Right lobe of liver (tissue), 6 donors: ENCODE data around the gene FHIT. TPM values are rescaled to one million over a fixed set of nuclear protein-coding genes. Genes with fewer than 3 reads are reported as not detected.

Experiments
- ATAC-seq, 4 donors: fragments of 200-7000 bp; cut with Tn5 transposase; one replicate each; pipeline ENCODE4 v1.9.1; 2020; ENCODE audit warnings: mild to moderate bottlenecking in 4 of 4, moderate library complexity in 4 of 4
- DNase-seq, 3 donors: peaks; one replicate each; pipeline ENCODE4 v3.0.0-alpha.2; 2020
- H3K27ac ChIP-seq, 3 donors: fragments of 200-600 bp; one replicate each; pipeline ENCODE4 v1.8.0; 2022
- H3K27me3 ChIP-seq, 2 donors: fragments of 200-600 bp; one replicate each; pipeline ENCODE4 v1.8.0; 2022
- H3K36me3 ChIP-seq, 4 donors: fragments of 200-600 bp; sonication (generic) in 1 of 4; one replicate each; pipeline versions ENCODE4 v1.5.1 to v1.8.0; 2017 to 2022; ENCODE audit warnings: control low read depth in 1 of 4
- H3K4me1 ChIP-seq, 4 donors: fragments of 200-600 bp; sonication (generic) in 1 of 4; one replicate each; pipeline versions ENCODE4 v1.5.1 to v1.8.0; 2017 to 2022; ENCODE audit warnings: control low read depth in 1 of 4
- H3K4me3 ChIP-seq, 3 donors: fragments of 200-600 bp; one replicate each; pipeline ENCODE4 v1.8.0; 2022
- H3K9me3 ChIP-seq, 4 donors: fragments of 200-600 bp; sonication (generic) in 1 of 4; one replicate each; pipeline versions ENCODE4 v1.5.1 to v1.8.0; 2017 to 2022; ENCODE audit warnings: control low read depth in 1 of 4
- CTCF ChIP-seq, 4 donors: fragments of 200-600 bp in 3 of 4; fragments of 450-650 bp in 1 of 4; IDR thresholded peaks; one replicate each; pipeline versions ENCODE4 v1.5.1 to v1.8.0; 2016 to 2022; ENCODE audit warnings: antibody characterized with exemption in 4 of 4, mild to moderate bottlenecking in 2 of 4
- POLR2A ChIP-seq: fragments of 450-650 bp; IDR thresholded peaks from one replicate; pipeline ENCODE4 v1.6.1; 2017; ENCODE audit warnings: antibody characterized with exemption, mild to moderate bottlenecking
- WGBS: methylation state at CpG from one replicate; pipeline ENCODE4 v1.1.6; 2018; ENCODE audit warnings: low coverage, low lambda C conversion rate; ENCODE audit not compliant: insufficient coverage; ENCODE audit errors: missing lambda C conversion rate; 5-methylcytosine and 5-hydroxymethylcytosine counted together
- intact Hi-C, 2 donors: fragments of 100-400 bp; cut with DNase I; formaldehyde crosslinking; loops; one replicate each; pipeline versions ENCODE4 v1.11.2 to v1.14.1; 2022
- total RNA-seq, 6 experiments: library from RNA; depleted of rRNA in 2 of 6; stranded (reverse); fragments of >200 nt in 2 of 6; fragmentation: NEBNext Ultra II Directional in 3 of 6; extraction: Animal tissue kit (Norgen Biotek cat#: 25700) in 3 of 6; gene quantifications; one replicate each; pipeline versions ENCODE4 v1.1.0 to v1.2.4, GENCODE V29; 2016 to 2023
- donor health status: DM: no; HTN: yes; CAD: no.
- donor health status: DM: no; HTN: no; CAD: no.
- donor health status: DM: no; HTN: no; CAD: no.
- donor health status: DM: no; HTN: yes; CAD: no.
- donor health status: DM: no; HTN: yes; CAD: no.

The FHIT gene
- total RNA-seq, 6 experiments from 2014 or later = 6.6 to 11.2 (median 8.0) TPM

GRCh38 chr3:61186030-61186429 is 65.2 kb downstream of the FHIT start:
- TF ChIP-seq POLR2A (no peak), CTCF (IDR thresholded peaks at IDR 0.05) (no peak)
- Histone ChIP-seq H3K4me1 (no peaks in the 10 kb centered on the region), H3K27me3 (no peaks in the 10 kb centered on the region), H3K27ac (no peak overlapping the region), H3K36me3 (no peaks in the 10 kb centered on the region), H3K9me3 (no peaks in the 10 kb centered on the region), H3K4me3 (no peak overlapping the region)
- WGBS = 95% methylated on average over 2 of the region's 3 CpGs
- ATAC-seq (no peak), DNase-seq (no peak)
- intact Hi-C loops = no loop called here

- Histone ChIP-seq H3K4me3 (no peak overlapping the region), H3K27me3 (no peaks in the 10 kb centered on the region), H3K36me3 (no peaks in the 10 kb centered on the region), H3K27ac (no peak overlapping the region), H3K9me3 (no peaks in the 10 kb centered on the region), H3K4me1 (no peaks in the 10 kb centered on the region)
- intact Hi-C loops = no loop called here
- 68% methylated on average over 4 of the region's 4 CpGs for WGBS
- TF ChIP-seq CTCF (IDR thresholded peaks at IDR 0.05) = no peak
- no peak for TF ChIP-seq POLR2A
- no peak for DNase-seq
- ATAC-seq = no peak
These were observed 66.3 kb downstream of the FHIT start for GRCh38 chr3:61184956-61185355.

GRCh38 chr3:61182662-61183061 is 68.6 kb downstream of the FHIT start:
- ATAC-seq (peak in 1 of 4 donors; percentile 44), DNase-seq (no peak)
- no peak overlapping the region for H3K27ac ChIP-seq

GRCh38 chr3:61181874-61182273 is 69.4 kb downstream of the FHIT start:
- no peaks in the 10 kb centered on the region for H3K4me1 ChIP-seq
- H3K27me3 ChIP-seq = no peaks in the 10 kb centered on the region
- peak; percentile 52 to 99 (median 72) for ATAC-seq
- H3K9me3 ChIP-seq = no peaks in the 10 kb centered on the region
- no peaks in the 10 kb centered on the region for H3K36me3 ChIP-seq
- WGBS = 43% methylated on average over 2 of the region's 2 CpGs
- DNase-seq = peak in 1 of 3 donors; percentile 33
- H3K27ac ChIP-seq = no peak overlapping the region
- no peak overlapping the region for H3K4me3 ChIP-seq
- intact Hi-C loops = no loop called here
- TF ChIP-seq POLR2A (no peak), CTCF (IDR thresholded peaks at IDR 0.05) (no peak)

More at GRCh38 chr3:61182662-61183061, 68.6 kb downstream of the FHIT start:
- H3K4me1 ChIP-seq = no peaks in the 10 kb centered on the region
- intact Hi-C loops = no loop called here
- H3K4me3 ChIP-seq = no peak overlapping the region
- H3K36me3 ChIP-seq = no peaks in the 10 kb centered on the region
- no peak for TF ChIP-seq CTCF (IDR thresholded peaks at IDR 0.05)
- no peak for TF ChIP-seq POLR2A
- H3K9me3 ChIP-seq = no peaks in the 10 kb centered on the region
- no peaks in the 10 kb centered on the region for H3K27me3 ChIP-seq

GRCh38 chr3:61180206-61180605 is 71.0 kb downstream of the FHIT start:
- WGBS = 55% methylated on average over 2 of the region's 2 CpGs
- Histone ChIP-seq H3K27me3 (no peaks in the 10 kb centered on the region), H3K4me1 (no peaks in the 10 kb centered on the region), H3K9me3 (no peaks in the 10 kb centered on the region), H3K36me3 (no peaks in the 10 kb centered on the region), H3K4me3 (no peak overlapping the region), H3K27ac (no peak overlapping the region)
- TF ChIP-seq CTCF (IDR thresholded peaks at IDR 0.05) (no peak), POLR2A (no peak)
- no peak for ATAC-seq
- intact Hi-C loops = no loop called here
- no peak for DNase-seq
